NOMO-1 treated with dmso at 0.1 percent for 144 hours (cell line): ENCODE measurements around the gene MDP1.
A peak's percentile ranks its signal among the peaks of the same experiment; 100 is the strongest.
"Not testable (repeated sequence)": the region's sequence is repeated elsewhere in the genome, so short reads cannot be mapped to it uniquely, and the experiment has no call there.

Source experiments
- DNase-seq: peaks from one replicate; lab custom pipeline; 2025; ENCODE audit not compliant: unreplicated experiment; lab: John Stamatoyannopoulos, UW

The MDP1 gene

GRCh38 chr14:24202538-24202937 lies 13.3 kb downstream of the MDP1 start:
- not testable (repeated sequence) for DNase-seq

GRCh38 chr14:24198814-24199524 lies 16.9 kb downstream of the MDP1 start:
- DNase-seq, result no peak

DNA sequence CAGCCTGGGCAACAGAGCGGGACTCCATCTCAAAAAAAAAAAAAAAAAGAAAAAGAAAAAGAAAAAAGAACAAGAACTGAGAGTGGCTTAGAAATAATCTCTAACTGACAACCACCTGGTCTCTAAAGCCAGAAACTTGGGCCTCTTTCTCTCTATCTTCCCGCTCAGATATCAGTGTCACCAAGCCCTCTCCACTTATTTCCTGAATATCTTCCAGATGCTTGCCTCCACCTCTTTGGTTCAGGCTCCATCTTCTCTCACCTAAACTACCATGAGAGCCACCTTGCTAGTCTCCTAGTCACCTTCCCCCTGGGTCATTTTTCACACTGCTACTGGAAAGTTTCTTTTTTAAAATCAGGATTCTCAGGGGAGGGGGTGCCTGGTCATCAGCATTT lies 18.8 kb downstream of the MDP1 start:
- no peak for DNase-seq

DNA sequence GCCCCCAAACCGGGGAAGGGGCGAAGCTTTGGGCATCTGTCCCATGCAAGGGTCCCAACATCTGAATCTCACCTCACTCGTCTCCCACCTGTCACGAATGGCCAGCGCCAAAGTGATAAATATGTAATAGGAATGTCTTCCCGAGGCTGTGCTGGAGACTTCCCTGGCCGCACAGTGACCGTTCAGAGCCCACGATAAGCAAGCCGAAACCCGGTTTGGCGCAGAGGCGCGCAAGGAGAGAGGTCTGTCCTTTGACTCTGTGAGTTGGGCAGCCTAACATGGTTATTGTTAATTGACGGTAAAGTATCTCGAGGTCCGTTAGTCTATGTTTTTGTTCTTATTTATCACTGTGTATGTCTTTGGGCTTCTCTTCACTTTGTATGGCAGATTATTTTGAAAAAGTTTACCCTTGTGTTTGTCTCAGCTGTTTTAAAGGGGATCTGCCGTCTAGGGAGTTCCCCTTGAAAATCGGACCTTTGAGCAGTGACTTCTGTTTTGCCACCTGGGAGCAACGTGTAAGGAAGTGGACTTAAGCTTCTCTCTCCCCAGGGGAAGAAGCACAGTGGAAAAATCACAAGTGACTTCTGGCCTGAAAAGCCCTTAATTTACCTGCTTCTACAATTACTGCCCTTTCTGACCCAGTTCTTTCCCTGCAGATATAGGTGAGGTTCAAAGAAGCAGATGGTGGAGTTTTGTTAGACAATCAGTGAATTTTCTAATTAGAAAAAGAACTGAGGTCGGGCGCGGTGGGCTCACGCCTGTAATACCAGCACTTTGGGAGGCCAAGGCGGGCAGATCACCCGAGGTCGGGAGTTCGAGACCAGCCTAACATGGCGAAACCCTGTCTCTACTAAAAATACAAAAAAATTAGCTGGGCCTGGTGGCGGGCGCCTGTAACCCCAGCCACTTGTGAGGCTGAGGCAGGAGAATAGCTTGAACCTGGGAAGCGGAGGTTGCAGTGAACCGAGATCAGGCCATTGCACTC lies 19.5 kb downstream of the MDP1 start:
- DNase-seq, result peak; percentile 42

DNA sequence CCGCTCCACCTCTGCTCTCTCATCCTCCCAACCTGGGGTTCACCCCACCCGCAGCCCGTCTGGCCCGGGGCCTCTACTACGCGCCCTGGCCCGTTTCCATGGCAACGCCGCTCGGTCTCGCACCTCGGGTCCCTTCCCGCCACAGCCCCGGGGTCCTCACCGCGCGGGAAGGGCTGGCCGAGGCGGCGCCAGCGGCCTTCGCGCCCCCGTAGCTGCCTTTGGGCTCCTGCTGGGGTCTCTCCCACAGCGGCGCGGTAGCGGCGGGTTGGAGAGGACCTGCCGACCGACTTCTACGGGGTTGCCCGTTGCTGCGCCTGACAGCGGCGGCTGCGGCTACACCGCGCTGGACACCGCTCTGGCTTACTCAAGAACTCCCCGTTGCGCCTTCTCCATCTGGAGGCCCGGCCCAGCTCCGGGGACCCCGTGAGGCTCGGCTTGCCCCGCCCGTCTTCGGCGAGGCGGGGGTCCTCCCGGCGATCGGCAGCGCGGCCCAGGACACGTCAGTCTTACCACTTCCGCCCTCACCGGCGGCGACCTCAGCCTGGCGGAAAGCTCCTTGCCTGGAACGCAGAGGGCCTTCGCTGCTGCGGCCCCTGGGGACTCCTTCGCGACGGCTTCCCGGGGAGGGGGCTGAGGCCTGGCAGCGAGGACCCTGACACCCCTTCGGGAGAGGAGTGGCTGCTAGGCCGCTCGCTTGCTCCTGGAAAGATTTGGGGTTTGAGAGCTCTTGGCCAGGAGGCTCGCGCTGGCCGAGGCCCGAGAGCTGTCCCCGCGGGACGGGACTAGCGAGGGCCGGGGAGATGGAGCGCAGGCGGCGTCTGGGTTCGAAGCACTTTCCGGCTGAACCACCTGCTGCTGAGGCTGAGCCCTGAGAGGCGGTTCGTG lies 20.4 kb downstream of the MDP1 start, which contains the start of gene TM9SF1:
Gene TM9SF1, minus strand, starts transcription at position 256 of the 885 bp plus-strand sequence. CDS start 422 bp downstream, outside the sequence.
- DNase-seq, result peak; percentile 84

GRCh38 chr14:24194873-24195185 lies 21.0 kb downstream of the MDP1 start:
- DNase-seq, result no peak

DNA sequence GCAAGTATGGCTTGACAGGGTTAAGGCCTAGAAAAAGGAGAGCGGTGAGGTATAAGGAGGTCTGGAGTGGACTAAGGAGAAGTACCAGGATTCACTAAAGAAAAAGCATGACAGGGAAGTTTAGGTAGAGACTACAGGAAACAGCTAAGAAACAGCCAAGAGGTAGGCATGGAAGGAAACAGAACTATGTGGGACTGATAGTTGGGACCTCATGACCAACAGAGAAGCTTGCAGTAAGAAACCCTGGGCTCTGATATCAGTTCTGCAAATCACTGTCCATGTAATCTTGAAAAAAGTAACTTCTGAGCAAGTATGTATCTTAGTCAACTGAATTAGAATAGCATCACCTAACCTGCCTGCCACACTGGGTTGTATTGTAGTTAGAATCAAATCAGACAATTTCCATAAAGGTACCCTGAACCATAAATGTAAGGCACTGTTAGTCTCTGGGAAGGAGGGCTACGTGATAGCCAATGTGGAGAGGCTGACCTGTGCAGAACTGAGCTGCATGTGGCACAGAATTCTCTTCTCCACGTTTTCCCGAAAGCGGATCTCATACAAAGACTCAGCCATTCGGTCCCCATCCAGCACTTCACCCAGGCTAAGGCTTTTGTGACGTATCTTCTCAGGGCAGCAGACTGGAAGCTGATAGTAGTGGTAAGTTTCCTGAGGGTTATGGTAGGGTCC lies 21.5 kb downstream of the MDP1 start:
- no peak for DNase-seq

DNA sequence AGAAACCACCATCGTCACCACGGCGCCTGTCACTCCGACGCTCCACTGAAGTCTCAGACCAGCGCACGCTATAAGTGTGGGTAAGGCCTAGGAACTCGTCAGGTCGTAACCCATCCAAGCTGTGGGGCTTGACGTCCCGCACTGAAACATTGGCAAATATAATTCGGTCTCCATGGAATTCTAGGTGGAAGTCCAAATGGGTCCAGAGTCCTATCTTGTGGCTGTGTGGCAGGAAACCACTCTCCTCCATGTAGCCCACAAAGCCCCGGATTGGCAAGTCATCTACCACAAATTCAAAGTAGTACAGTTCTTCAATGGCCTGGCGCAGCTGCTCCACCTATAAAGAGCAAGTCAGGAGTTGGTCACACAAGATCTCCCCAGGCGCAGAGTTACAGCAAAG lies 22.9 kb downstream of the MDP1 start:
- no peak for DNase-seq

GRCh38 chr14:24190416-24190815 lies 25.4 kb downstream of the MDP1 start:
- no peak for DNase-seq

GRCh38 chr14:24189460-24189859 lies 26.4 kb downstream of the MDP1 start:
- no peak for DNase-seq

DNA sequence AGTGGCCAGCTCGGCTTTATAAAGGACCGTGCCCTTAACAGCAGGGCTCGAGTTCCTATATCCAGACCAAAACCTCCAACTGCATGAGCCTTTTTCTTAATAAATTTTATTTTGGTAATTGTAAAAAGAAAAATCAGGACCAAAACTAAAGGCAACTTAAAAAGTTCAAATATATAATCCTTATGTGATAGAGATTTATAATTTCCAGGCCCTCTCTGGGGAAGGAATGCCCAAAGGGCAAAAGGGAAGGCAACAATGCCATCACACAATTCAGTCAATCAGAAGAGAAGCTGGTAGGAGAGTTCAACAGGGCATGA lies 26.8 kb downstream of the MDP1 start:
- no peak for DNase-seq

DNA sequence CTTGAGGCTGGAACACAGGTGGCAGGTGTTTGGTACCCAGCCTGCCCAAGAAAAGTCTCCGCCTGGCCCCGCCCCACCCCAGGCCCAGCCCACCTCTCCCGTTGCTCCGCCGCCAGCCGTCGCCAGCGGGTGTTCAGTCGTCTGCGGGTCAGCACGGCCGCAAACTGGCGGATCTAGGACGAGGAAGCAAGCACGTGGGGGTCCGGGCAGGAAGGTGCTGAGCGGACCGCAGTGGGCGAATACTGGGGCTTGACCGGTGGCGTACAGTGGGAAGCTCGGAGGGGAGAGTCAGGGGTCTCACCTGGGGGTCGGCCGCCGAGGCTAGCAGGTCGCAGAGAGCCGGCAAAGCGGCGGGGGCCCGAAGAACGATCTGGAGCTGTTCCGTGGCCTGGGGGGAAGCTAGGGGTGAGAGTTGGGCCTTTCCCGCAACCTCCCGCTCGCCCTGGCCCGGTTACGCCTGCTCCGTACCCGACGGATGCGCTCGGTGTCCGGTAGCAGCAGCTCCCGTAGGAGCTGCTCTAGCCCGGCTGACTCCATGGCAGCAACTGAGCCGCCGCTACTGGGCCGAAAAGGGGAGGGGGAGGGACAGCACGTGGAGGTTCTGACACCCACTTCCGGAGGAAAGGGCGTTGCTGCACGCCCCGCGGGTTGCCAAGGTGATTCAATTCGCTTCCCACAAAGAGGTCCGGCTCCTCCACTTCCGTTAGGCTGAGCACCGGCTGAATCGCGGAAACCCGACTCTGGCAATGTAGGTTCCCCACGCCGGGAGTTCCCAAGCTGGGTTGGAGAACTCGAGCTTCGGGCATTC lies 27.4 kb downstream of the MDP1 start, which contains the start of gene IPO4:
Gene IPO4, minus strand, starts transcription at position 566 of the 808 bp plus-strand sequence. Its CDS starts 29 bp downstream, at position 537.
- DNase-seq, result peak; percentile 92

DNA sequence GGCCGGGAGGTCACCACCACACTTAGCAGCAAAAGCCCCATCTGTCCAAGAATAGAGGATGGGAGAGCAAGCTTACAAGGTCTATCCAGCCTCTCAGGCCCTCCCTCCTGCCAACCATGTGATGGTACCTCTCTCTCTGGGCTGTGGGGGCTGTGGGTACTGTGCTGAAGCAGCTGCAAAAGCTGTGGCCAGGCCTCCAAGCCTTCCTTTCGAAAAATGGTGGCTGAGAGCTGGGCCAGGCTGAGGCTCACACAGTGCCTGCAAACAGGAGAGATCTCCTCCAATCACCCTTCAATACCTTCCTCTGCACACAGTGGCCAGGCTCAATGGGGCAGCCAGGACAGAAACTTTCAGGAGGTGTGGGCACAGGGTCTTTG lies 28.3 kb downstream of the MDP1 start:
- no peak for DNase-seq

DNA sequence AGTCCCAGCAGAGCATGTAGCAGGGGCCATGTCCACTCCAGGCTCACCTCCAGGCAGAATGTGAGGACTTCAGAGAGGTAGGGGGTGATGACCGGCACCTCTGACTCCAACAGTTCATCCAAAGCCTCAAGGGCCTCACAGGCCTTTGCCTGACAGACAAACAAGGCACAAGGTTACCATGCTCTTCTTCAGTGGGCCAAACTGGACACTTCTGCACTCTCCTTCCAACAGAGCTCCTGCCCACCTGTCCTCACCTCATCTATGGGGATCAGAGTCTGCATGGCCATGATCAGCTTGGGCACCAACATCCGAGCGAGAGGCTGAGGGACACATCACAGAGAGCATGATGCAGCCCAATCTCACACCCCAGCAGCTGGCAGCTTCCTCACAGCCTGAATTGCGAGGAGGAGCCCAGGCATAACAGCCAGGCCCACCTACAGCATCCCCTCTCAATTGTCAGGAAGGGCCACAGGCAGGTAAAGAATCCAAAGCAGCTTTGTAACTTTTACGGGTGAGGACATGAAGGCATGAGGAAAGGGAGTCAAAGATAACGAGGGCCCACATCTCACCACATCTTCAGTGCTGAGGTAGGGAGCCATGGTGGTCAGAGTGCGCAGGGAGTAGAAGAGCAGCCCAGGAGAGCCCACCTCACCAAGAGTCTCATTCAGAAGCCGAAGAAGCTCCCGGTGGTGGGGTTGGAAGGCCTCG lies 28.9 kb downstream of the MDP1 start:
- no peak for DNase-seq

DNA sequence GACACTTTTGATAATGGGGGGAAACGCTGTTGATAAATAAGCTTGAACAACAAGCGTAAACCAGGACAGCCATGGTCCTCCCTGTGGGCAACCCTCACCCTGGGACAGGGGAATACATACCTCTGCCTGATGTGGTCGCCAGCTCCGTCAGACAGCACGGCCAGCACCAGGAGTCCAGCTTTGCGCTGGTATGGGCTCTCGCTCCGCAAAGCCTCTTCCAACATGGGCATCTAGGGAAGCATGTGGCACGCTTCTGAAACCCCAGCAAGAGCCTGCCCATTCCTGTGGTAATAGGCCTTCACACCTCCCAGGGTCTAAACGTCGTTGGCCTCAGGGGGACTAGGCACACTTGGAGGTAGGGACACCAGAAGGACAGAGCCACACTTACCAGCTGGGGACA lies 30.1 kb downstream of the MDP1 start:
- DNase-seq, result no peak

- DNase-seq, result no peak
Measured at GRCh38 chr14:24185026-24185425, 30.8 kb downstream of the MDP1 start.

DNA sequence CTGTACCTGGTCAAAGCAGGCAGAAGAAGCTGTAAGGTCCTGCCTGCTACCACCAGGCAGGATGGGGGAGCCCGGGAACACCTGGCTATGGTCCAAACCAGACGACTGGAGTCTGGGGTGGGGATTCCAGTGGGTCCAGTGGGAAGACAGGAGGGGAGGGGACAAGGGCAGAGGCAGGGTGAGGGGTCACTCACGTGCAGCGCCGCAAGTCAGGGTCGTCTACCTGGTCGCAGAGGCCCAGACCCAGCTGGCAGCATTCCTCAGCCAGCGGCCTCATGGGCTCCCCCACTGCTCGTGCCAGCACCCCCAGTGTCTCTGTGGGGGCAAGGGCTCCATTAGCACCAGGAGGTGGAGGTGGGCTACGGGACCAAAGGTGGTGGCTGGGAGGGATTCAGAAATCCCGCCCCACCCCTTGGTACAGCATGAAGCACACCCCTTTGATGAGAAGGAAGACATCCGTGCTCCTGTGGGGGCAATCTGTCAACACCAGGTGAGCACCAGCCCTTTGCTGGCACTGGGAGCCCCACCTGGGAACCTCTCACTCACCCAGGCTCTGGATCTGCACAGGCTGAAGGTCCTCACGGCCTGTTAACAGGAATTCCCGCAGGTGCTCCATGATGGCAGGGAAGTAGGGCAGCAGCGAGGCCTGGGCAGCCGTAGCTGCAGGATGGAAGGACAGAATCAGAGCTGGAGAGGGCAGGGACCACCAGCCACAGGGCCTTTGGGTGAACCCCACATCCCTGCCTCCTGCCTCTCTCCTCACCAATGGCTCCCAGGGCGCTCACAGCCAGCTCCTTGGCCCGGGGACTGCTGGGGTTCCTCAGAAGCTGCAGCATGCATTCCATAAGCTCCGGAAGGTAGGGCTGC lies 31.5 kb downstream of the MDP1 start:
- DNase-seq, result no peak

- DNase-seq, result no peak
Measured at GRCh38 chr14:24183014-24183481, 32.8 kb downstream of the MDP1 start.
